HepG2 (cell line): Measurements from ENCODE around the gene LOXL3. TPM values are rescaled to one million over a fixed set of nuclear protein-coding genes. Genes with fewer than 3 reads are reported as not detected.

Experiments used
- AKAP8 ChIP-seq: sonication (generic); formaldehyde crosslinking; IDR thresholded peaks from 2 replicates; pipeline ENCODE4 v1.5.1; 2020; ENCODE audit warnings: mild to moderate bottlenecking, missing genetic modification reagents
- BCL6 ChIP-seq: IDR thresholded peaks from 2 replicates; pipeline ENCODE4 v1.6.1; 2016; ENCODE audit warnings: missing genetic modification reagents, missing compliant biosample characterization
- DR1 ChIP-seq: sonication (generic); formaldehyde crosslinking; IDR thresholded peaks from 2 replicates; pipeline ENCODE4 v1.8.0; 2021; ENCODE audit warnings: mild to moderate bottlenecking, missing genetic modification reagents, inconsistent platforms
- E2F1 ChIP-seq: sonication (generic); formaldehyde crosslinking; IDR thresholded peaks from 2 replicates; pipeline ENCODE4 v1.5.0; 2020; ENCODE audit warnings: missing genetic modification reagents
- ERF ChIP-seq: IDR thresholded peaks from 2 replicates; pipeline ENCODE4 v1.6.1; 2018; ENCODE audit warnings: missing biosample characterization, missing genetic modification reagents
- ETV6 ChIP-seq: sonication (generic); formaldehyde crosslinking; conservative IDR thresholded peaks from 2 replicates; pipeline ENCODE4 v1.4.0; 2020; ENCODE audit warnings: missing genetic modification reagents
- GATA4 ChIP-seq: sonication (generic); IDR thresholded peaks from 2 replicates; pipeline ENCODE4 v1.6.1; 2016; ENCODE audit warnings: antibody characterized with exemption, low read depth, borderline replicate concordance
- IKZF1 ChIP-seq: fragments of 450-650 bp; IDR thresholded peaks from 2 replicates; pipeline ENCODE4 v1.7.1; 2016
- KMT2A ChIP-seq: sonication (generic); formaldehyde crosslinking; IDR thresholded peaks from 2 replicates; pipeline ENCODE4 v1.4.0; 2020; ENCODE audit warnings: missing genetic modification reagents
- MEF2D ChIP-seq: sonication (generic); formaldehyde crosslinking; IDR thresholded peaks from 2 replicates; pipeline ENCODE4 v1.5.1; 2020; ENCODE audit warnings: mild to moderate bottlenecking, missing genetic modification reagents
- MYPOP ChIP-seq: sonication (generic); formaldehyde crosslinking; IDR thresholded peaks from 2 replicates; pipeline ENCODE4 v1.8.1; 2023; ENCODE audit warnings: mild to moderate bottlenecking, moderate library complexity, missing genetic modification reagents
- PATZ1 ChIP-seq: sonication (generic); formaldehyde crosslinking; IDR thresholded peaks from 2 replicates; pipeline ENCODE4 v1.4.0; 2020; ENCODE audit warnings: missing genetic modification reagents
- POLR2A ChIP-seq, 2 experiments: IDR thresholded peaks; 2 replicates each; pipeline ENCODE4 v1.6.1; 2011; ENCODE audit warnings: low read depth in 2 of 2, low read length in 2 of 2, mild to moderate bottlenecking in 1 of 2, moderate library complexity in 1 of 2; ENCODE audit not compliant: insufficient read depth in 1 of 2
- SALL1 ChIP-seq: sonication (generic); formaldehyde crosslinking; IDR thresholded peaks from 2 replicates; pipeline ENCODE4 v1.8.0; 2022; ENCODE audit warnings: mild to moderate bottlenecking, missing genetic modification reagents
- SALL2 ChIP-seq: sonication (generic); formaldehyde crosslinking; IDR thresholded peaks from 2 replicates; pipeline ENCODE4 v1.8.1; 2023; ENCODE audit warnings: mild to moderate bottlenecking, missing genetic modification reagents, inconsistent platforms
- SIX1 ChIP-seq: sonication (generic); formaldehyde crosslinking; IDR thresholded peaks from 2 replicates; pipeline ENCODE4 v1.4.0; 2020; ENCODE audit warnings: missing genetic modification reagents, borderline replicate concordance
- STAG1 ChIP-seq: sonication (generic); formaldehyde crosslinking; IDR thresholded peaks from 2 replicates; pipeline ENCODE4 v1.4.0; 2020; ENCODE audit warnings: missing genetic modification reagents
- ZNF234 ChIP-seq: sonication (generic); formaldehyde crosslinking; conservative IDR thresholded peaks from 2 replicates; pipeline ENCODE4 v1.5.1; 2020; ENCODE audit warnings: mild to moderate bottlenecking, missing genetic modification reagents
- ZNF577 ChIP-seq: sonication (generic); formaldehyde crosslinking; IDR thresholded peaks from 2 replicates; pipeline ENCODE4 v1.4.0; 2020; ENCODE audit warnings: mild to moderate bottlenecking, low read depth, missing genetic modification reagents, borderline replicate concordance
- ZNF749 ChIP-seq: sonication (generic); formaldehyde crosslinking; IDR thresholded peaks from 2 replicates; pipeline ENCODE4 v1.8.0; 2022; ENCODE audit warnings: mild to moderate bottlenecking, missing genetic modification reagents, moderate library complexity, borderline replicate concordance
- ZNF776 ChIP-seq: sonication (generic); formaldehyde crosslinking; IDR thresholded peaks from 2 replicates; pipeline ENCODE4 v1.4.0; 2020; ENCODE audit warnings: mild to moderate bottlenecking, missing genetic modification reagents
- polyA plus RNA-seq, 8 experiments: library from polyadenylated mRNA; depleted of rRNA in 3 of 8; stranded (reverse) in 7 of 8; unstranded in 1 of 8; fragments of >200 nt; fragmentation: Illumina TruSeq in 4 of 8; extraction: Trizol in 4 of 8; gene quantifications; 2 replicates each; pipeline versions ENCODE4 v1.2.1 to v1.2.3, GENCODE V29; 2011 to 2016; ENCODE audit warnings: low read depth in 4 of 8, missing spikeins in 1 of 8, mixed read lengths in 1 of 8; ENCODE audit not compliant: insufficient read depth in 1 of 8
- total RNA-seq, 5 experiments: library from RNA; depleted of rRNA; stranded (reverse); fragments of >200 nt; fragmentation: Illumina TruSeq; extraction: Trizol; gene quantifications; 2 replicates each; pipeline ENCODE4 v1.2.3, GENCODE V29; 2016; ENCODE audit warnings: low read depth in 1 of 5
- TF ChIP-seq, protein P1 (sequence below): sonication (generic); formaldehyde crosslinking; IDR thresholded peaks from 2 replicates; pipeline ENCODE4 v1.4.0; 2020; ENCODE audit warnings: missing genetic modification reagents, borderline replicate concordance

LOXL3 gene
- total and polyA plus RNA-seq, 2 of the 13 experiments (the other 11 are each of a cell fraction or from before 2014, with no cell fraction given): 0.55 to 6.5 TPM

GRCh38 chr2:74503506-74504475 lies 50.0 kb downstream of the LOXL3 start (continued):
- TF ChIP-seq SALL1: peak; percentile 28
- no peak for TF ChIP-seq ZNF577
- TF ChIP-seq POLR2A (IDR thresholded peaks at IDR 0.05; ENCODE audit: insufficient read depth in 1 of 2, low read depth in 2 of 2, low read length in 2 of 2): peak in 1 of 2 experiments; percentile 43; a peak in 1 of 4 replicates
- TF ChIP-seq ZNF749: no peak; the same call in 1 of the 2 replicates
- 0 out of 2 replicates have a peak, but pooled peaks have one; percentile 8 for TF ChIP-seq KMT2A (CRISPR knock-in tag)
- no peak for TF ChIP-seq BCL6 (CRISPR knock-in tag)
- no peak for TF ChIP-seq AKAP8 (CRISPR knock-in tag)
- no peak for TF ChIP-seq ERF (CRISPR knock-in tag)
- no peak for TF ChIP-seq ZNF234 (CRISPR knock-in tag)
- no peak for TF ChIP-seq IKZF1
- peak; percentile 17; the same call in 1 of the 2 replicates for TF ChIP-seq GATA4
- TF ChIP-seq SALL2 (CRISPR knock-in tag): no peak
- TF ChIP-seq MYPOP (CRISPR knock-in tag): peak; percentile 37; the same call in 1 of the 2 replicates
- 0 out of 2 replicates have a peak, but pooled peaks have one; percentile 17 for TF ChIP-seq PATZ1
- no peak for TF ChIP-seq ZNF776 (CRISPR knock-in tag)
- TF ChIP-seq ETV6 (CRISPR knock-in tag): no peak
- TF ChIP-seq SIX1 (CRISPR knock-in tag): no peak
- TF ChIP-seq MEF2D (CRISPR knock-in tag): no peak
- TF ChIP-seq, protein P1, sequence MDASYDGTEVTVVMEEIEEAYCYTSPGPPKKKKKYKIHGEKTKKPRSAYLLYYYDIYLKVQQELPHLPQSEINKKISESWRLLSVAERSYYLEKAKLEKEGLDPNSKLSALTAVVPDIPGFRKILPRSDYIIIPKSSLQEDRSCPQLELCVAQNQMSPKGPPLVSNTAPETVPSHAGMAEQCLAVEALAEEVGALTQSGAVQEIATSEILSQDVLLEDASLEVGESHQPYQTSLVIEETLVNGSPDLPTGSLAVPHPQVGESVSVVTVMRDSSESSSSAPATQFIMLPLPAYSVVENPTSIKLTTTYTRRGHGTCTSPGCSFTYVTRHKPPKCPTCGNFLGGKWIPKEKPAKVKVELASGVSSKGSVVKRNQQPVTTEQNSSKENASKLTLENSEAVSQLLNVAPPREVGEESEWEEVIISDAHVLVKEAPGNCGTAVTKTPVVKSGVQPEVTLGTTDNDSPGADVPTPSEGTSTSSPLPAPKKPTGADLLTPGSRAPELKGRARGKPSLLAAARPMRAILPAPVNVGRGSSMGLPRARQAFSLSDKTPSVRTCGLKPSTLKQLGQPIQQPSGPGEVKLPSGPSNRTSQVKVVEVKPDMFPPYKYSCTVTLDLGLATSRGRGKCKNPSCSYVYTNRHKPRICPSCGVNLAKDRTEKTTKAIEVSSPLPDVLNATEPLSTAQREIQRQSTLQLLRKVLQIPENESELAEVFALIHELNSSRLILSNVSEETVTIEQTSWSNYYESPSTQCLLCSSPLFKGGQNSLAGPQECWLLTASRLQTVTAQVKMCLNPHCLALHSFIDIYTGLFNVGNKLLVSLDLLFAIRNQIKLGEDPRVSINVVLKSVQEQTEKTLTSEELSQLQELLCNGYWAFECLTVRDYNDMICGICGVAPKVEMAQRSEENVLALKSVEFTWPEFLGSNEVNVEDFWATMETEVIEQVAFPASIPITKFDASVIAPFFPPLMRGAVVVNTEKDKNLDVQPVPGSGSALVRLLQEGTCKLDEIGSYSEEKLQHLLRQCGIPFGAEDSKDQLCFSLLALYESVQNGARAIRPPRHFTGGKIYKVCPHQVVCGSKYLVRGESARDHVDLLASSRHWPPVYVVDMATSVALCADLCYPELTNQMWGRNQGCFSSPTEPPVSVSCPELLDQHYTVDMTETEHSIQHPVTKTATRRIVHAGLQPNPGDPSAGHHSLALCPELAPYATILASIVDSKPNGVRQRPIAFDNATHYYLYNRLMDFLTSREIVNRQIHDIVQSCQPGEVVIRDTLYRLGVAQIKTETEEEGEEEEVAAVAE (CRISPR knock-in tag): no peak
- no peak for TF ChIP-seq STAG1 (CRISPR knock-in tag)
- TF ChIP-seq DR1: peak; percentile 18; the same call in 1 of the 2 replicates
- 0 out of 2 replicates have a peak, but pooled peaks have one; percentile 7 for TF ChIP-seq E2F1 (CRISPR knock-in tag)
